ENCODE data around the gene CCDC185. TPM values are rescaled to one million over a fixed set of nuclear protein-coding genes. Genes with fewer than 3 reads are reported as not detected.

The CCDC185 gene
- total and polyA plus RNA-seq, 2 experiments from 2014 or later = not detected

DNA sequence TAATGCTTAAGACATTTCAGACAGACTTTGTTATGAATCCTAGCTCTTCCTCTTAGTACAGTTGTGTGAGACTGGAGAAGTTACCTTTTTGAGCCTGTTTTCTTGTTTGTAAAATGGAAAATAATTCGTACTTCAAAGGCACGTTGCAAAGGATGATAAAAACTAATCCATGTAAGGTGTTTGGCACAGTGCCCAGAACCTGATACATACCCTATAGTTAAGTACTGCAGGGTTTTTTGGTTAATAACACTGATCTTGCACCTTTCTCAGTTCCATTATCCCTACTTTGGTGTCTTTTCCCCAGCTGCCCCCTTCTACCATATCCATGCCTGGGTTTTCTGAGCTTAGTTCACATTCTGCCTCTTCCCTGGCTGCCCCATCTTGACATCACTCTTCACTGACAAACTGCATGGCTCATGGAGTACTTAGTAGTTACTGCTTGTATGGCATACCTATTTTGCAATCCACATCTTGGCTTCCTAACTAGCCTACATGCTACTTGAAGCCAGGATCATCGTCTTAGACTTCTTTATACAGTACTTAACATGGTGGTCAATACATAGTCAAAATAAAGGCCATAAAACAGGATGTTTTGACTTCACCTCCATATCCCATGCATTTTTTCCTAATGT, 10.1 kb downstream of the CCDC185 start:
- Histone ChIP-seq H3K36me3 (ENCODE audit: low read depth) (no peaks in the 10 kb centered on the region), H3K27ac (no peak overlapping the region), H3K79me2 (ENCODE audit: insufficient read depth) (no peaks in the 10 kb centered on the region), H3K9ac (no peak overlapping the region), H3K4me2 (ENCODE audit: unreplicated experiment) (peak overlapping the region; percentile 19), H3F3A (ENCODE audit: insufficient read depth) (peaks cover 15% of the 10 kb centered on the region), H4K20me1 (ENCODE audit: insufficient read depth) (no peaks in the 10 kb centered on the region), H3K4me3 (no peak overlapping the region), H3K9me2 (ENCODE audit: insufficient read depth) (no peaks in the 10 kb centered on the region), H3K9me3 (ENCODE audit: low read depth) (no peaks in the 10 kb centered on the region), H2AFZ (no peak overlapping the region), H3K4me1 (ENCODE audit: insufficient read depth) (peaks cover 23% of the 10 kb centered on the region), H3K27me3 (replicated peaks; ENCODE audit: insufficient read depth) (no peaks in the 10 kb centered on the region)
- no peak for TF ChIP-seq EZH2phosphoT487 (IDR thresholded peaks at IDR 0.05; ENCODE audit: insufficient read depth, low read depth)
- no peak for TF ChIP-seq EZH2 (IDR thresholded peaks at IDR 0.05; ENCODE audit: insufficient read depth, poor library complexity, severe bottlenecking)
- 38 to 40% methylated on average over 3 of the region's 3 CpGs for WGBS, 2 experiments (ENCODE audit: low coverage in 1 of 2, low lambda C conversion rate in 2 of 2, missing lambda C conversion rate in 2 of 2)
- in situ Hi-C loops (cut with MboI) = no loop called here
- DNase-seq = peak; percentile 68

DNA sequence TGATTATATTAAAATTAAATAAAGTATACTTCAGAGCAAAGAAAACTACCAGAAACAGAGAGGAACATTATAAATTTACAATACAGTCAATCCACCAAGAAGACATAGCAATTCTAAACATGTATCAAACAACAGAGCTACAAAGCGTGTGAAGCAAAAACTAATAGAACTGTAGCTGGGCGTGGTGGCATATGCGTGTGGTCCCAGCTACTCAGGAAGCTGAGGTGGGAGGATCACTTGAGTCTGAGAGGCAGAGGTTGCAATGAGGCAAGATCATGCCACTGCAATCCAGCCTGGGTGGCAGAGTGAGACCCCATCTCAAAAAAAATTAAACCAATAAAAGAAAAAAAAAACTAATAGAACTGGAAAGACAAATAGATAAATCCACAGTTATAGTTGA, 12.3 kb downstream of the CCDC185 start:
- no peak for DNase-seq
- no peak for TF ChIP-seq EZH2phosphoT487 (IDR thresholded peaks at IDR 0.05; ENCODE audit: insufficient read depth, low read depth)
- no peak for TF ChIP-seq EZH2 (IDR thresholded peaks at IDR 0.05; ENCODE audit: insufficient read depth, poor library complexity, severe bottlenecking)

DNA sequence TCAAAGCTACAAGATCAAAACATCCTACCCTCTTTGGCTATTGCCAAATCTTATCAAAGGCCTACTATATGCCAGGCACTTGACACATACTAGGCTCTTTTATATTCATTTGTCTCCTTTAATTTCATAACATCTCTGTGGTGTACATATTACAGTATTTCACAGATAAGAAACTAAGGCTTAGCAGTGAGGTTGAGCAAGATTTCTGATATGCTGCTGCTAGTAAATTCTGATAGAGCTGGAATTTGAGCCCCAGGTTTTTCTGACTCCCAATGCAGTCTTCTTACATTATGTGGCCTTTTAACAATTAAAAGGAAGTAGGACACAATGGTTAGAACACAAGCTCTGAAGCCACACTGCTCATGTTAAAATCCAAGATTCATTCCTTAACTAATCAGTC, 16.8 kb downstream of the CCDC185 start:
- H3K27me3 ChIP-seq (replicated peaks; ENCODE audit: insufficient read depth) = no peaks in the 10 kb centered on the region
- H3K9me3 ChIP-seq (ENCODE audit: low read depth) = no peaks in the 10 kb centered on the region
- no peaks in the 10 kb centered on the region for H3K9me2 ChIP-seq (ENCODE audit: insufficient read depth)
- in situ Hi-C loops (cut with MboI) = no loop called here
- H3K36me3 ChIP-seq (ENCODE audit: low read depth) = no peaks in the 10 kb centered on the region
- H3K27ac ChIP-seq = no peak overlapping the region
- H3K4me2 ChIP-seq (ENCODE audit: unreplicated experiment) = peak overlapping the region; percentile 67
- peaks cover 34% of the 10 kb centered on the region for H3F3A ChIP-seq (ENCODE audit: insufficient read depth)
- H4K20me1 ChIP-seq (ENCODE audit: insufficient read depth) = no peaks in the 10 kb centered on the region
- H3K4me1 ChIP-seq (ENCODE audit: insufficient read depth) = peaks cover 36% of the 10 kb centered on the region
- H3K79me2 ChIP-seq (ENCODE audit: insufficient read depth) = no peaks in the 10 kb centered on the region
- DNase-seq = no peak
- H3K9ac ChIP-seq = no peak overlapping the region
- H2AFZ ChIP-seq = no peak overlapping the region
- no peak for TF ChIP-seq EZH2phosphoT487 (IDR thresholded peaks at IDR 0.05; ENCODE audit: insufficient read depth, low read depth)
- no peak for TF ChIP-seq EZH2 (IDR thresholded peaks at IDR 0.05; ENCODE audit: insufficient read depth, poor library complexity, severe bottlenecking)
- no peak overlapping the region for H3K4me3 ChIP-seq

More for the DNA sequence above, 12.3 kb downstream of the CCDC185 start:
- H3K27me3 ChIP-seq (replicated peaks; ENCODE audit: insufficient read depth) = no peaks in the 10 kb centered on the region
- no peak overlapping the region for H3K4me2 ChIP-seq (ENCODE audit: unreplicated experiment)
- H3K9ac ChIP-seq = no peak overlapping the region
- H3K9me2 ChIP-seq (ENCODE audit: insufficient read depth) = no peaks in the 10 kb centered on the region
- H4K20me1 ChIP-seq (ENCODE audit: insufficient read depth) = no peaks in the 10 kb centered on the region
- no peak overlapping the region for H3K27ac ChIP-seq
- H3K36me3 ChIP-seq (ENCODE audit: low read depth) = no peaks in the 10 kb centered on the region
- H3K9me3 ChIP-seq (ENCODE audit: low read depth) = no peaks in the 10 kb centered on the region
- H3K79me2 ChIP-seq (ENCODE audit: insufficient read depth) = no peaks in the 10 kb centered on the region
- peaks cover 29% of the 10 kb centered on the region for H3F3A ChIP-seq (ENCODE audit: insufficient read depth)
- no peak overlapping the region for H3K4me3 ChIP-seq
- WGBS, 2 experiments (ENCODE audit: low coverage in 1 of 2, low lambda C conversion rate in 2 of 2, missing lambda C conversion rate in 2 of 2) = 98 to 100% methylated on average over 3 of the region's 3 CpGs
- in situ Hi-C loops (cut with MboI) = no loop called here
- no peak overlapping the region for H2AFZ ChIP-seq
- H3K4me1 ChIP-seq (ENCODE audit: insufficient read depth) = peaks cover 30% of the 10 kb centered on the region

DNA sequence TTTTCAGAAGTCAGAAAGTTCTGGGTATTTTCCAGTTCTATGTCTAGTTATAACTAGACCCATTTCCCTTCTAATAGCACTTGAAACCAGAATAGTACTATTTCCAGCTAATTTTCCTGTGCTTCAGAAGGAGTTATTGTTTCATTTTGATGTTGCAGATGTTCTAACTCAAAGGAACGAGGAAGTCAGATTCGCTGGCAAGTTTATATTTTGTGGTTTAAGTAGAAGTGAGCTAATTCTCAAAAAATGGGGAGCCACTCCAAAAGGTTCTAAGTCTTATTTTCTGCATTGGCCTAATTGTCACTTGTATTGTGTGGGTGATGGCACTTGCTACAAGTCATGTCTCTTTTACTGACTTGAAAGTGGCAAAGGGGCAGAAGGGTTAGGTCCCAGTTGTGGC, 18.1 kb downstream of the CCDC185 start:
- Histone ChIP-seq H3K4me2 (ENCODE audit: unreplicated experiment) (peak overlapping the region; percentile 67), H3K4me1 (ENCODE audit: insufficient read depth) (peaks cover 36% of the 10 kb centered on the region), H3F3A (ENCODE audit: insufficient read depth) (peaks cover 34% of the 10 kb centered on the region), H2AFZ (peak overlapping the region; percentile 36), H3K9me2 (ENCODE audit: insufficient read depth) (no peaks in the 10 kb centered on the region), H3K27ac (peak overlapping the region; percentile 44), H3K79me2 (ENCODE audit: insufficient read depth) (no peaks in the 10 kb centered on the region), H4K20me1 (ENCODE audit: insufficient read depth) (no peaks in the 10 kb centered on the region), H3K9me3 (ENCODE audit: low read depth) (no peaks in the 10 kb centered on the region), H3K36me3 (ENCODE audit: low read depth) (no peaks in the 10 kb centered on the region), H3K27me3 (replicated peaks; ENCODE audit: insufficient read depth) (no peaks in the 10 kb centered on the region), H3K9ac (peak overlapping the region; percentile 11; the same call in 1 of the 2 replicates), H3K4me3 (peak overlapping the region; percentile 55)
- TF ChIP-seq EZH2 (IDR thresholded peaks at IDR 0.05; ENCODE audit: insufficient read depth, poor library complexity, severe bottlenecking) (no peak), EZH2phosphoT487 (IDR thresholded peaks at IDR 0.05; ENCODE audit: insufficient read depth, low read depth) (no peak)
- 2 to 3% methylated on average over 2 of the region's 2 CpGs for WGBS, 2 experiments (ENCODE audit: low coverage in 1 of 2, low lambda C conversion rate in 2 of 2, missing lambda C conversion rate in 2 of 2)
- DNase-seq = peak; percentile 88
- in situ Hi-C loops (cut with MboI) = no loop called here

DNA sequence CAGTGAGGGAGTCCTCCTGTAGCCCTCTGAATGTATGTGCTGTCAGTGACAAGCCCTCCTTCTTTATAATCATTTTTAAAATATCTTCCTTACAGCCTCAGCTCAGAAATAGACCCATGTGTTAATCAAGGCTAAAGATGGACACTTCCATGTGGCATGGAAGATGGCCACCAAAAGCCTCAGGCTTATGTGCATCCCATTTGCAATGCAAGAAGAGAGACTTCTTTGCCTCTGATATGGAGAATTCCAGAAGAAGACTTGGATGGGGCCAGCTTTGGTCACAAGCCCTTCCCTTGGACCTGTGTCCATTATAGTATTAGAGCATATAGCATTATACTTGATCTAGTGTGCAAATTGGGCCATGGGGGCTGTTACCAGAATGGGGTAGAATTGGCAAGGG, 18.5 kb downstream of the CCDC185 start:
- no peak for DNase-seq
- H3K36me3 ChIP-seq (ENCODE audit: low read depth) = no peaks in the 10 kb centered on the region
- in situ Hi-C loops (cut with MboI) = no loop called here
- H3K27me3 ChIP-seq (replicated peaks; ENCODE audit: insufficient read depth) = no peaks in the 10 kb centered on the region
- H3K4me1 ChIP-seq (ENCODE audit: insufficient read depth) = peaks cover 36% of the 10 kb centered on the region
- peak overlapping the region; percentile 55; the same call in 1 of the 2 replicates for H3K4me3 ChIP-seq
- peak overlapping the region; percentile 67 for H3K4me2 ChIP-seq (ENCODE audit: unreplicated experiment)
- 0 out of 2 replicates have a peak overlapping the region, but pooled peaks have one; percentile 44 for H3K27ac ChIP-seq
- no peaks in the 10 kb centered on the region for H3K9me2 ChIP-seq (ENCODE audit: insufficient read depth)
- H3K9me3 ChIP-seq (ENCODE audit: low read depth) = no peaks in the 10 kb centered on the region
- peaks cover 34% of the 10 kb centered on the region for H3F3A ChIP-seq (ENCODE audit: insufficient read depth)
- H3K79me2 ChIP-seq (ENCODE audit: insufficient read depth) = no peaks in the 10 kb centered on the region
- no peak overlapping the region for H3K9ac ChIP-seq
- TF ChIP-seq EZH2 (IDR thresholded peaks at IDR 0.05; ENCODE audit: insufficient read depth, poor library complexity, severe bottlenecking) = no peak
- H2AFZ ChIP-seq = no peak overlapping the region
- H4K20me1 ChIP-seq (ENCODE audit: insufficient read depth) = no peaks in the 10 kb centered on the region
